ENCODE measurements around the gene DOK7. TPM values are rescaled to one million over a fixed set of nuclear protein-coding genes. Genes with fewer than 3 reads are reported as not detected.

Gene DOK7
- total RNA-seq, 4 donors from 2014 or later: not detected

- TF ChIP-seq CTCF (IDR thresholded peaks at IDR 0.05; ENCODE audit: low read depth): no peak
These were observed 54.8 kb downstream of the DOK7 start for GRCh38 chr4:3517731-3518510.

- TF ChIP-seq CTCF (IDR thresholded peaks at IDR 0.05; ENCODE audit: low read depth): no peak
These were observed 55.4 kb downstream of the DOK7 start for GRCh38 chr4:3518511-3518880.

GRCh38 chr4:3518941-3519340 is 55.8 kb downstream of the DOK7 start:
- TF ChIP-seq CTCF (IDR thresholded peaks at IDR 0.05; ENCODE audit: low read depth): no peak

- no peak for TF ChIP-seq CTCF (IDR thresholded peaks at IDR 0.05; ENCODE audit: low read depth)
These were observed 56.6 kb downstream of the DOK7 start for GRCh38 chr4:3519468-3520264.

GRCh38 chr4:3520276-3520675 is 57.2 kb downstream of the DOK7 start:
- TF ChIP-seq CTCF (IDR thresholded peaks at IDR 0.05; ENCODE audit: low read depth): no peak

GRCh38 chr4:3520796-3521600 is 57.9 kb downstream of the DOK7 start:
- TF ChIP-seq CTCF (IDR thresholded peaks at IDR 0.05; ENCODE audit: low read depth): no peak
